ENCODE results near the gene RNF220. TPM values are rescaled to one million over a fixed set of nuclear protein-coding genes. Genes with fewer than 3 reads are reported as not detected.

The RNF220 gene
- total and polyA plus RNA-seq, 12 donors, result 41.8 to 82.5 (median 58.0) TPM

- H3K4me3 ChIP-seq, result no peak overlapping the region
- no peaks in the 10 kb centered on the region for H3K4me1 ChIP-seq
- H3K27ac ChIP-seq, result no peak overlapping the region
- no peaks in the 10 kb centered on the region for H3K36me3 ChIP-seq
- 59 to 62% methylated on average over 29 of the region's 29 CpGs for WGBS, 2 donors
- peaks cover 0 to 62% (median 7%) of the 10 kb centered on the region in 7 donors for H3K27me3 ChIP-seq
- intact Hi-C loops (cut with DNase I), result no loop called here
- no peak for TF ChIP-seq CTCF (IDR thresholded peaks at IDR 0.05)
- no peaks in the 10 kb centered on the region for H3K9me3 ChIP-seq
- DNase-seq (no peak), ATAC-seq (no peak)
Observed at GRCh38 chr1:44602634-44603628, 197.9 kb downstream of the RNF220 start.

GRCh38 chr1:44603718-44604117 is 198.7 kb downstream of the RNF220 start:
- intact Hi-C loops (cut with DNase I), result no loop called here
- TF ChIP-seq CTCF (IDR thresholded peaks at IDR 0.05), result no peak
- Histone ChIP-seq H3K9me3 (no peaks in the 10 kb centered on the region), H3K4me3 (no peak overlapping the region), H3K27ac (no peak overlapping the region), H3K27me3 (peaks cover 0 to 63% (median 9%) of the 10 kb centered on the region in 7 donors), H3K4me1 (no peaks in the 10 kb centered on the region), H3K36me3 (no peaks in the 10 kb centered on the region)
- ATAC-seq (no peak), DNase-seq (no peak)
- 63 to 70% methylated on average over 4 of the region's 4 CpGs for WGBS, 2 donors

- WGBS, 2 donors, result 88 to 92% methylated on average over 3 of the region's 3 CpGs
Observed at GRCh38 chr1:44604157-44604955, 199.3 kb downstream of the RNF220 start.

More at GRCh38 chr1:44604157-44604955, 199.3 kb downstream of the RNF220 start:
- ATAC-seq (no peak), DNase-seq (no peak)
- intact Hi-C loops (cut with DNase I), result no loop called here
- Histone ChIP-seq H3K27me3 (peaks cover 0 to 60% (median 9%) of the 10 kb centered on the region in 7 donors), H3K9me3 (no peaks in the 10 kb centered on the region), H3K4me3 (no peak overlapping the region), H3K27ac (no peak overlapping the region), H3K4me1 (no peaks in the 10 kb centered on the region), H3K36me3 (no peaks in the 10 kb centered on the region)
- no peak for TF ChIP-seq CTCF (IDR thresholded peaks at IDR 0.05)

All from heart right ventricle (tissue), 16 donors.